ENCODE results near the gene MTFR1L.

MTFR1L gene

GRCh38 chr1:25877155-25877554 is 57.4 kb downstream of the MTFR1L start:
- no peak for DNase-seq (ENCODE audit: low read depth, low spot score)

- DNase-seq (ENCODE audit: low read depth, low spot score), result no peak
Observed at GRCh38 chr1:25878690-25879089, 58.9 kb downstream of the MTFR1L start.

GRCh38 chr1:25879675-25880074 is 59.9 kb downstream of the MTFR1L start:
- peak; percentile 4 for DNase-seq (ENCODE audit: low read depth, low spot score)

- DNase-seq (ENCODE audit: low read depth, low spot score), result no peak
Observed at GRCh38 chr1:25880518-25880917, 60.8 kb downstream of the MTFR1L start.

GRCh38 chr1:25881266-25881665 is 61.5 kb downstream of the MTFR1L start:
- no peak for DNase-seq (ENCODE audit: low read depth, low spot score)
